PC-9 (cell line): ENCODE results near the gene TK2.

ENCODE experiments used
- EZH2 ChIP-seq: fragments of 200-600 bp; sonication (generic); IDR thresholded peaks from 2 replicates; pipeline ENCODE4 v1.8.0; 2017; ENCODE audit warnings: antibody characterized with exemption, low read depth
- TF ChIP-seq, protein P1 (sequence below): fragments of 200-600 bp; sonication (generic); conservative IDR thresholded peaks from 2 replicates; pipeline ENCODE4 v1.6.1; 2017; ENCODE audit warnings: mixed run types, antibody characterized with exemption, mild to moderate bottlenecking, moderate library complexity

DNA sequence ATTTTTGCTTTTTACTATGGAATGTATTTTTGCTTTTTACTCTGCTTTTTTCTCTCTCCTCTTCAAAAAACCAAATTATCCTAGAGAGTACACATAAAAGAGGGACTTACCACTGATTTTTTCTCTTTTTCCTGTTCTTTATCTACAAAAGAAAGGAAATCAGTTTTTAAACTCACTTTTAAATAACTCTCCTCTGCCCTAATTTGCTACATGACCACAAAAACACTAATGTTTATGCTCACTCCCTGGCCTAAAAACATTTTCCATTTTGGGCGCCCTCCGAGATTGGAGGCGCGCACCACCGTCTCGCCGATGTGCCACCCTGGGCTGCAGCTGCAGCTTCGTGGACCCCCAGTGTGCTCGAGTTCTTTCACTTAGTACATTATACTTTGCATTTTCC lies 1.1 kb downstream of the TK2 start:
- TF ChIP-seq, protein P1, sequence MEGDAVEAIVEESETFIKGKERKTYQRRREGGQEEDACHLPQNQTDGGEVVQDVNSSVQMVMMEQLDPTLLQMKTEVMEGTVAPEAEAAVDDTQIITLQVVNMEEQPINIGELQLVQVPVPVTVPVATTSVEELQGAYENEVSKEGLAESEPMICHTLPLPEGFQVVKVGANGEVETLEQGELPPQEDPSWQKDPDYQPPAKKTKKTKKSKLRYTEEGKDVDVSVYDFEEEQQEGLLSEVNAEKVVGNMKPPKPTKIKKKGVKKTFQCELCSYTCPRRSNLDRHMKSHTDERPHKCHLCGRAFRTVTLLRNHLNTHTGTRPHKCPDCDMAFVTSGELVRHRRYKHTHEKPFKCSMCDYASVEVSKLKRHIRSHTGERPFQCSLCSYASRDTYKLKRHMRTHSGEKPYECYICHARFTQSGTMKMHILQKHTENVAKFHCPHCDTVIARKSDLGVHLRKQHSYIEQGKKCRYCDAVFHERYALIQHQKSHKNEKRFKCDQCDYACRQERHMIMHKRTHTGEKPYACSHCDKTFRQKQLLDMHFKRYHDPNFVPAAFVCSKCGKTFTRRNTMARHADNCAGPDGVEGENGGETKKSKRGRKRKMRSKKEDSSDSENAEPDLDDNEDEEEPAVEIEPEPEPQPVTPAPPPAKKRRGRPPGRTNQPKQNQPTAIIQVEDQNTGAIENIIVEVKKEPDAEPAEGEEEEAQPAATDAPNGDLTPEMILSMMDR = no peak
- TF ChIP-seq EZH2 = no peak
